ENCODE measurements around the gene KLHL26.

Gene KLHL26

GRCh38 chr19:18636969-18637629 lies at the start of gene KLHL26:
Gene KLHL26 (plus strand): TSS chr19:18637028. CDS start chr19:18637055, 27 bp downstream.
- peak within 1 kb of the TSS; percentile 85 for H3K4me3 ChIP-seq (ENCODE audit: low read depth, low read length)
- DNase-seq (ENCODE audit: low read depth), result no peak
- no peak for TF ChIP-seq CTCF (IDR thresholded peaks at IDR 0.05; ENCODE audit: low read depth, low read length, missing control alignments)

- DNase-seq (ENCODE audit: low read depth), result no peak
- no peak for TF ChIP-seq CTCF (IDR thresholded peaks at IDR 0.05; ENCODE audit: low read depth, low read length, missing control alignments)
- peak overlapping the region; percentile 90 for H3K4me3 ChIP-seq (ENCODE audit: low read depth, low read length)
These were observed 49.3 kb upstream of the KLHL26 start for GRCh38 chr19:18587561-18587960.

- no peak for TF ChIP-seq CTCF (IDR thresholded peaks at IDR 0.05; ENCODE audit: low read depth, low read length, missing control alignments)
- peak overlapping the region; percentile 90 for H3K4me3 ChIP-seq (ENCODE audit: low read depth, low read length)
- no peak for DNase-seq (ENCODE audit: low read depth)
These were observed 48.7 kb upstream of the KLHL26 start for GRCh38 chr19:18587962-18588610.

- peak; percentile 86 for TF ChIP-seq CTCF (IDR thresholded peaks at IDR 0.05; ENCODE audit: low read depth, low read length, missing control alignments)
- peak; percentile 68 for DNase-seq (ENCODE audit: low read depth)
- peak within 1 kb of the TSS; percentile 90 for H3K4me3 ChIP-seq (ENCODE audit: low read depth, low read length)
These were observed 48.0 kb upstream of the KLHL26 start, which contains the start of gene REX1BD for GRCh38 chr19:18588611-18589379. Gene REX1BD (plus strand): TSS chr19:18588798. CDS start chr19:18588802, 4 bp downstream.

- peak overlapping the region; percentile 90 for H3K4me3 ChIP-seq (ENCODE audit: low read depth, low read length)
- TF ChIP-seq CTCF (IDR thresholded peaks at IDR 0.05; ENCODE audit: low read depth, low read length, missing control alignments), result peak; percentile 23
- no peak for DNase-seq (ENCODE audit: low read depth)
These were observed 47.2 kb upstream of the KLHL26 start for GRCh38 chr19:18589380-18590272.

All from GM12864 (cell line).